GM12872 (cell line): Measurements from ENCODE around the gene ELOA.

Experiments
- CTCF ChIP-seq: IDR thresholded peaks from 3 replicates; pipeline ENCODE4 v1.5.1; 2011; ENCODE audit warnings: low read depth, mild to moderate bottlenecking, low read length, moderate library complexity; ENCODE audit not compliant: insufficient read depth

Gene ELOA

GRCh38 chr1:23803674-23804073 is 60.4 kb downstream of the ELOA start:
- no peak for TF ChIP-seq CTCF

DNA sequence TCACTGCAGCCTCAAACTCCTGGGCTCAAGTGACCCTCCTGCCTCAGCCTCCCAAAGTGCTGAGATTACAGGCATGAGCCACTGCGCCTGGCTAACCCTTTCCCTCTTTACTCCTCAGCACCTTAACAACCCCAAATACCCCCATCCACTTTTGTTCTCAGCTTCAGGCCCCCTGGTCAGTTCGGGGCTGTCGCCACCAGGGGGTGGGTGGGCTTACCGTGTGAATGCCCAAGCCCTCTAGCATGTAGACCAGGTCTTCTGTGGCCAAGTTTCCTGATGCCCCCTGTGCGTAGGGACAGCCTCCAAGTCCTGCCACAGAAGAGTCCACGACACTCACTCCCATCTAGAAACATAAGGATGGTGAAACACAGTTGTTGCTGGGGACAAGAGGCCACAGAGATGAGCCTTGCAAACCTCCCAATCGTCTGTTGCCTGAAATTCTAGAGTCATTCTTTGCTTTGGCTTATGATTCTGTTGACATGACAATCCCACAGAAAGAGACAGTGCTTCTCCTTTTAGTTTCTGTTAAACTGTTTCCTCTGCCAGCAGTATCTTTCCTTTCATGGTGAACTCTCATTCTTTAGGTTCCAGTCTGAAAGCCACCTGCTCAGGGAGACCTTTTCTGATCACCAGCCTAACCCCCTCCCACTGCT is 61.0 kb downstream of the ELOA start:
- peak; percentile 41 for TF ChIP-seq CTCF

- TF ChIP-seq CTCF: no peak
Measured at GRCh38 chr1:23805025-23805424, 61.8 kb downstream of the ELOA start.

- no peak for TF ChIP-seq CTCF
Measured at GRCh38 chr1:23806280-23806679, 63.0 kb downstream of the ELOA start.

GRCh38 chr1:23807453-23807852 is 64.2 kb downstream of the ELOA start:
- no peak for TF ChIP-seq CTCF

- peak; percentile 97 for TF ChIP-seq CTCF
Measured at GRCh38 chr1:23809751-23810171, 66.5 kb downstream of the ELOA start.

DNA sequence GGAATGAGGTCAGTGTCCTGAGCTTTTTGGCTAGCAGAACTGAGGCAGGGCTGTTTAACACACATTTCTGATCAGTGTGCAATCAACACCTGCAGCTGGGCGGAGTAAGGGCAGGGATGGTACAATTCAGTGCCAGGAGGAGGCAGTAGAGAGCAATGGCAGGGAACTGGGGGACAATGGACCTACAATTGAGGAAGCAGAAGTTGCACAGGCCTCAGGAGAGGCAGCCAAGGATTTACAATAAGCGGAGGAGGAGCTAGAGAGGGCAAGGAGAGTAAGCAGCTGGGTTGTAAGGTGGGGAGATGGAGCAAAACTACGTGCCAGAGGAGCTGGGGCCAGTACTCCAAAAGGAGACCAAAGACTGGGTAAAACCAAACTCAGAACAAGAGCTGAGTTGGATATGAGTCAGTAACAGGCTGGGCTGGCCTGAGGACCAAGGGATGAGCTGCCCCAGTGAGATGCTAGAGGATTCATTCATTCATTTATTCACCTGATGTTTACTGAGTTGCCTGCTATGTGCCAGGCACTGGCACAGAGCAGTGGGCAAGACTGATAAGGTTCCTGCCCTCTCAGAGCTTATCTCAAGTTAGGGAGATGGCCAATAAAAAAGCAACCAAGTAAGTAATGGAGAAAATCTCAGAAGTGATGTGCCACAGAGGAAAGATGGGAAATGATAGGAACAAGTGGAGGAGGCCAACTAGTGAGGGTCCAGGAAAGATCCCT is 67.7 kb downstream of the ELOA start:
- peak; percentile 95 for TF ChIP-seq CTCF
